Measurements from ENCODE around the gene ANO10.
"Not testable (repeated sequence)": the region's sequence is repeated elsewhere in the genome, so short reads cannot be mapped to it uniquely, and the experiment has no call there.

The ANO10 gene

DNA sequence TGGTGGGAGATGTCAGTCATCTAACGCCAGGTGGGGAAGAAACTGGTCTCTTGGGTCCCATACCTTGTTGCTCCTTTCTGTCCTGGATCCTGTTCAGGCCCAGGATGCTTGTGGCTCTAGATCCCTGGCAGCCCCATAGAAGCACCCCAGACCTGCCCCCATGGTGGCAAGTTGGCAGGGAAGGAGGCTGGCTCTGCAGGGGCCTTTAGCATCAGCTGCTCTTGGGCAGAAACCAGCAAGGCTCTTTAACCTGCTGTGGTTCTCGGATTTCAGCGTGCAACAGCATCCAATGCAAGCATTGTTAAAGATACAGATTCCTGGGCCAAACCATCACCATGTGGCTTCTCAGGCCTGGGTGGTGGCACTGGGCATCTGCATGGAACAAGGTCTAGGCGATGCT lies 259.6 kb downstream of the ANO10 start:
- ChIA-PET CTCF (no interaction called here), POLR2A (no interaction called here)
- no peak overlapping the region for H3K27ac ChIP-seq (ENCODE audit: extremely low read depth, low read depth, low read length)
- H3K9me3 ChIP-seq (ENCODE audit: control insufficient read depth, insufficient read depth, low read depth, low read length), result no peaks in the 10 kb centered on the region
- H3K4me1 ChIP-seq (ENCODE audit: control insufficient read depth, insufficient read depth, low read length), result no peaks in the 10 kb centered on the region
- no peak for TF ChIP-seq ZNF112 (tag by site-specific recombination; IDR thresholded peaks at IDR 0.05)
- TF ChIP-seq, protein P1, sequence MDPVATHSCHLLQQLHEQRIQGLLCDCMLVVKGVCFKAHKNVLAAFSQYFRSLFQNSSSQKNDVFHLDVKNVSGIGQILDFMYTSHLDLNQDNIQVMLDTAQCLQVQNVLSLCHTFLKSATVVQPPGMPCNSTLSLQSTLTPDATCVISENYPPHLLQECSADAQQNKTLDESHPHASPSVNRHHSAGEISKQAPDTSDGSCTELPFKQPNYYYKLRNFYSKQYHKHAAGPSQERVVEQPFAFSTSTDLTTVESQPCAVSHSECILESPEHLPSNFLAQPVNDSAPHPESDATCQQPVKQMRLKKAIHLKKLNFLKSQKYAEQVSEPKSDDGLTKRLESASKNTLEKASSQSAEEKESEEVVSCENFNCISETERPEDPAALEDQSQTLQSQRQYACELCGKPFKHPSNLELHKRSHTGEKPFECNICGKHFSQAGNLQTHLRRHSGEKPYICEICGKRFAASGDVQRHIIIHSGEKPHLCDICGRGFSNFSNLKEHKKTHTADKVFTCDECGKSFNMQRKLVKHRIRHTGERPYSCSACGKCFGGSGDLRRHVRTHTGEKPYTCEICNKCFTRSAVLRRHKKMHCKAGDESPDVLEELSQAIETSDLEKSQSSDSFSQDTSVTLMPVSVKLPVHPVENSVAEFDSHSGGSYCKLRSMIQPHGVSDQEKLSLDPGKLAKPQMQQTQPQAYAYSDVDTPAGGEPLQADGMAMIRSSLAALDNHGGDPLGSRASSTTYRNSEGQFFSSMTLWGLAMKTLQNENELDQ (tag by site-specific recombination; IDR thresholded peaks at IDR 0.05; ENCODE audit: low read depth), result no peak
- peak; percentile 49; the same call in 1 of the 2 replicates for TF ChIP-seq ZBTB20 (tag by site-specific recombination; IDR thresholded peaks at IDR 0.05)
- TF ChIP-seq ZIC2 (tag by site-specific recombination; IDR thresholded peaks at IDR 0.05), result peak; percentile 58
- no peak for TF ChIP-seq ZNF791 (tag by site-specific recombination; IDR thresholded peaks at IDR 0.05)
- no peak overlapping the region for H3K4me3 ChIP-seq (ENCODE audit: low read depth, low read length)
- peaks cover 0 to 8% of the 10 kb centered on the region in 2 experiments; a peak in 1 of 3 replicates for H3K36me3 ChIP-seq (ENCODE audit: control insufficient read depth in 2 of 2, insufficient read depth in 1 of 2, low read length in 2 of 2)

DNA sequence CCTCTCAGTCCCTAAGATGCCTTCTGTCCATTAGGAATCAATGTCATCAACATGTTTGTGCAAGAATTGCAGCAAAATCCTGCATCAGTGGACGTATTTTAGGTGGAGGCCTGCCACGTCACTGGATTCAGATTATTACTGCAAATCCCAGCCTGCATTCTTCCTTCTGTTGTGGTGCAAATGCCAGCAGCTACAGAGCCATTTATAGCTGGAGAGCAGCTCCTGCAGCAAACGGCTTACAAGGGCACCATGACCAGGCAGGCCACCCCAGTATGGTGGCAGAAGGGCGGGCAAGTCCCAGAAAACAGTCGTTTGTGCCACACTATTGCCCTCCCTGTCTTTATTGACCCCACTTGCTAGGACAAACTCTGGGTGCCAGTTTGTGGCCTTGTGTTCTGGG lies 260.7 kb downstream of the ANO10 start:
- CTCF ChIA-PET, result no interaction called here
- POLR2A ChIA-PET, result no interaction called here

GRCh38 chr3:43356033-43356432 lies 265.8 kb downstream of the ANO10 start:
- H3K4me1 ChIP-seq (ENCODE audit: control insufficient read depth, insufficient read depth, low read length); CTCF ChIA-PET; H3K4me3 ChIP-seq (ENCODE audit: low read depth, low read length); POLR2A ChIA-PET; H3K9me3 ChIP-seq (ENCODE audit: control insufficient read depth, insufficient read depth, low read depth, low read length); H3K27ac ChIP-seq (ENCODE audit: extremely low read depth, low read depth, low read length); H3K36me3 ChIP-seq (ENCODE audit: control insufficient read depth in 2 of 2, insufficient read depth in 1 of 2, low read length in 2 of 2): not testable (repeated sequence)

More for the DNA sequence above, 260.7 kb downstream of the ANO10 start:
- Histone ChIP-seq H3K27ac (ENCODE audit: extremely low read depth, low read depth, low read length) (no peak overlapping the region), H3K4me3 (ENCODE audit: low read depth, low read length) (no peak overlapping the region), H3K4me1 (ENCODE audit: control insufficient read depth, insufficient read depth, low read length) (no peaks in the 10 kb centered on the region), H3K9me3 (ENCODE audit: control insufficient read depth, insufficient read depth, low read depth, low read length) (no peaks in the 10 kb centered on the region), H3K36me3 (ENCODE audit: control insufficient read depth in 2 of 2, insufficient read depth in 1 of 2, low read length in 2 of 2) (peaks cover 0 to 8% of the 10 kb centered on the region in 2 experiments; a peak in 1 of 3 replicates)
- TF ChIP-seq KLF1 (tag by site-specific recombination; IDR thresholded peaks at IDR 0.05) (no peak), ZNF23 (tag by site-specific recombination; IDR thresholded peaks at IDR 0.05; ENCODE audit: borderline replicate concordance) (no peak), ZNF837 (tag by site-specific recombination; IDR thresholded peaks at IDR 0.05) (no peak), MEIS1 (CRISPR knock-in tag; IDR thresholded peaks at IDR 0.05; ENCODE audit: borderline replicate concordance) (no peak), ZNF335 (tag by site-specific recombination; conservative IDR thresholded peaks at IDR 0.05) (no peak), ZNF148 (tag by site-specific recombination; IDR thresholded peaks at IDR 0.05; ENCODE audit: borderline replicate concordance) (no peak)

DNA sequence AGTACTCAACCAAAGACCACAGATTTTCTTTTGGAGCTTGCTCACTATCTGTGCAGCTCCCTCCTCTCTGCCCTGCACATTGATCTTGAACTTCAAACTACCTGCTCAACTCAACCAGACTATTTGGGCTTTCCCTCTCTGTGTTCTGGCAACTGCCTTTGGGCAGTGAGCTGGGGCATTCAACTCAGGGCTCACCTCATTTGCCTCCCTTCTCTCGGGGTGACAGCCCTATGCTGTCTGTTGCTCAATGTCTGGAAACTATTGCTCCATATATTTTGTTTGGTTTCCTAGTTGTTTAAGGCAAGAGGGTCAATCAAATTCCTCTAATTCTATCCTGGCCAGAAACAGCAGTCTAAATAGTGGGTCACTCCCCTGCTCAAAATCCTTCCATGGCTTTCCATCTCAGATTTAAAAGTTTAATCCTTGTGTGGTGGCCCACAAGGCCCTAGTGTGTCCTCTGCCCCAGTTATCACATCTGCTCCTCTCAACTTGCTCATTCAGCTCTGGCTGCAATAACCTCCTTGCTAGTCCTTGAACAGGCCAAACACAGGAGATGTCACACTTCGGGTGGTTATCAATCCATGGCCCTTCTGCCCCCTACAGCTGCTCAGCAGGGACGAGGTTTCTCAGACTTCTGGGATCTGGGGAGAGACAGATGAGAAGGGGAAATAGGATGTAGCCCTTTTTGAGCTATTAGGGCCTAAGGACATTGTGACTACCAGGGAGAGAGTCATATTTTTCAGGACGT lies 267.7 kb downstream of the ANO10 start:
- Histone ChIP-seq H3K27ac (ENCODE audit: extremely low read depth, low read depth, low read length) (no peak overlapping the region), H3K36me3 (ENCODE audit: control insufficient read depth in 2 of 2, insufficient read depth in 1 of 2, low read length in 2 of 2) (peaks cover 0 to 12% of the 10 kb centered on the region in 2 experiments; a peak in 1 of 3 replicates), H3K9me3 (ENCODE audit: control insufficient read depth, insufficient read depth, low read depth, low read length) (no peaks in the 10 kb centered on the region), H3K4me3 (ENCODE audit: low read depth, low read length) (no peak overlapping the region), H3K4me1 (ENCODE audit: control insufficient read depth, insufficient read depth, low read length) (no peaks in the 10 kb centered on the region)
- POLR2A ChIA-PET, result no interaction called here
- CTCF ChIA-PET, result no interaction called here
- TF ChIP-seq OSR2 (tag by site-specific recombination; IDR thresholded peaks at IDR 0.05) (no peak), TRIM28 (IDR thresholded peaks at IDR 0.05; ENCODE audit: borderline replicate concordance, low read length) (no peak), TCF7L2 (IDR thresholded peaks at IDR 0.05; ENCODE audit: borderline replicate concordance, low read depth, low read length) (no peak), ZIC2 (tag by site-specific recombination; IDR thresholded peaks at IDR 0.05) (no peak), ZNF549 (tag by site-specific recombination; IDR thresholded peaks at IDR 0.05) (no peak), ATF2 (tag by site-specific recombination; IDR thresholded peaks at IDR 0.05; ENCODE audit: low read depth) (no peak), SALL2 (tag by site-specific recombination; IDR thresholded peaks at IDR 0.05; ENCODE audit: borderline replicate concordance) (no peak), ZNF600 (tag by site-specific recombination; IDR thresholded peaks at IDR 0.05) (no peak), SCRT2 (tag by site-specific recombination; IDR thresholded peaks at IDR 0.05) (no peak), ZNF571 (tag by site-specific recombination; IDR thresholded peaks at IDR 0.05) (no peak), ZNF529 (tag by site-specific recombination; IDR thresholded peaks at IDR 0.05; ENCODE audit: insufficient replicate concordance) (no peak)
